GM19043 (cell line): ENCODE data around the gene TBX4.

Experiments
- ATAC-seq: cut with Tn5 transposase; IDR thresholded peaks from one replicate; pipeline ENCODE4 v1.9.1; 2021; ENCODE audit warnings: low read depth; ENCODE audit not compliant: unreplicated experiment

The TBX4 gene

GRCh38 chr17:61451538-61452300, 503 bp upstream of the TBX4 start:
- ATAC-seq: no peak

GRCh38 chr17:61453566-61454380, 1.6 kb downstream of the TBX4 start:
- no peak for ATAC-seq

- no peak for ATAC-seq
These were observed 2.4 kb downstream of the TBX4 start for GRCh38 chr17:61454381-61455323.

DNA sequence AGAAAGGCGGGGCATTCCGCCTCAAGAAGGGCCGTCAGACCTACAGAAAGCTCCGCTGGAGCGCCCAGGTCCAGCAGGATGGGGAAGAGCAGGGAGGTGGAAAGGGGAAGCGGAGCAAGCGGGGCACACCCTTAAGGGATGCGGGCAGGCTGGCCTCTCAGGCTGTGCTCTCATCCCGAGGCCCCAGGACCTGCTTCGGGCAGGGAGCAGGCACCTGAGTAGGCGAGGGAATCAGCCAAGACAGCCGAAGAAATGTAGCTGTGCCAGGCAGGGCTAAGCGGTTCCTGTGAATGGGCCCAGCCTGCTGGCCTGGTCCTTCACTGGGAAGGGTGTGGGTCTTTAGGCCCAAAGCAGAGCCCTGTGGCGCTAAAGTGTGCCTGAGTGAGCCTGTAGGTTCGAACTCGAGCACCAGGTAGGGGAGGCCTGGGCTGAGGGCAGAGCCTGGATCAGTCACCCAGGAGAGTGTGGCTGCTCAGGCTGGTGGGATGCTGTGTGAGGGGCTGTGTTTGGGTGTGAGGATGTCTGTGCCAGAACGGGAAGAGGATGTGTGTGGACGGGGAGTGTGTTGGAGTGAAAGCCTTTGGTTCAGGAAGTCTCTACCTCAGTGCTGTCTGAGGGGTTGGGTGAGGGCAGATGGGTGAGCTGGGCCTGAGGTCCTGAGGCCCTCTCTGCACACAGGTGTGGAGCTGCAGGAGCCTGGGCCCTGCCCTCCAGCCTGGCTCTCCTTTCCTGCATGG, 3.3 kb downstream of the TBX4 start:
- ATAC-seq: no peak

DNA sequence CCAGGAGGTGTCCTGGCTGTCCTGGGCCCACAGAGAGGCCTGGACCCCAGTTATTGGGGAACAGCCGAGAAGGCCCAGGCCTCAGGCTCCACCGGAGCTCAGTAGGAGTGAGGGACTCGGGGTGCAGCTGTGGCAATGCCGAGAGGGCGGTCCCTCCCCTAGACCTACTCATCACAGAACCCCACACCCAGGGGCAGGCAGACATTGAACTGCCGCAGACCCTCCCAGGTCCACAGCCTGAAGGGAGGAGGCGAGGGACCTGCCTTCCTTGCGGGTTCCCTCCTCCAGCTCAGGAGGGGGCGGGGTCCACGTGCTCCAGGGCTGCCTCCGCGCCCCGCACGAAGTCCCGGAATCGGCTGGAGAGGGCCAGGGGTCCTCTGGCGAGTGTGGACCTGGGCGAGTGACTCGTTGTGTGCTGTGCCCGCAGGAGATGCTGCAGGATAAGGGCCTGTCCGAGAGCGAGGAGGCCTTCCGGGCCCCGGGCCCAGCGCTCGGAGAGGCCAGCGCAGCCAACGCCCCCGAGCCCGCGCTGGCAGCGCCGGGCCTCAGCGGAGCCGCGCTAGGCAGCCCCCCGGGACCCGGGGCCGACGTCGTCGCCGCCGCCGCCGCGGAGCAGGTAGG, 3.9 kb downstream of the TBX4 start:
- ATAC-seq: no peak

DNA sequence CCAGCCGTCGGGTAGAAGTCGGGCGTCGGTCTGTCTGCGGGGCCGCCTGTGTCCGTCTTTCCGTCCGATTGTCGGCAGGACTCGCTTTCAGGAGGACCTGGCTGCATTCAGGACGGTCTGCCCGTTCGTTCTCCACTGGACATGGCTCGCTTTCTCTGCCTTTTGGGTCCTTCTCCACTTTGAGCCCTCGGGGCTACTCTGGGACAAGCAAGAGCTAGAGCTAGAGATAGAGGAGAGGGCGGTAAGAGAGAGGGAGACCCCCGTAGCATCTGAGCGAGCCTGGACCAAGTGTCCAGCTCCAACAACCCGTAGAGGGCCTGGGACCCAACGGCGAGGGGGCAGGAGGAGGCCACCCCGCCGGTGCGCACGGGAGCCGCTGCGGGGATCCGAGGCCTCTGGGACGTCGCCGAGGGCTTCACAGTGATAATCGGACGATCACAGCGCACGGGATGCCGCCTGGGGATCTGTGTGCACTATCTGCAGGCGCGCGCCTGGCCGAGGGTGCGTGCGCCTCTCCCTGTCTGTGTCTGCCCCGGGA, 4.5 kb downstream of the TBX4 start:
- no peak for ATAC-seq

DNA sequence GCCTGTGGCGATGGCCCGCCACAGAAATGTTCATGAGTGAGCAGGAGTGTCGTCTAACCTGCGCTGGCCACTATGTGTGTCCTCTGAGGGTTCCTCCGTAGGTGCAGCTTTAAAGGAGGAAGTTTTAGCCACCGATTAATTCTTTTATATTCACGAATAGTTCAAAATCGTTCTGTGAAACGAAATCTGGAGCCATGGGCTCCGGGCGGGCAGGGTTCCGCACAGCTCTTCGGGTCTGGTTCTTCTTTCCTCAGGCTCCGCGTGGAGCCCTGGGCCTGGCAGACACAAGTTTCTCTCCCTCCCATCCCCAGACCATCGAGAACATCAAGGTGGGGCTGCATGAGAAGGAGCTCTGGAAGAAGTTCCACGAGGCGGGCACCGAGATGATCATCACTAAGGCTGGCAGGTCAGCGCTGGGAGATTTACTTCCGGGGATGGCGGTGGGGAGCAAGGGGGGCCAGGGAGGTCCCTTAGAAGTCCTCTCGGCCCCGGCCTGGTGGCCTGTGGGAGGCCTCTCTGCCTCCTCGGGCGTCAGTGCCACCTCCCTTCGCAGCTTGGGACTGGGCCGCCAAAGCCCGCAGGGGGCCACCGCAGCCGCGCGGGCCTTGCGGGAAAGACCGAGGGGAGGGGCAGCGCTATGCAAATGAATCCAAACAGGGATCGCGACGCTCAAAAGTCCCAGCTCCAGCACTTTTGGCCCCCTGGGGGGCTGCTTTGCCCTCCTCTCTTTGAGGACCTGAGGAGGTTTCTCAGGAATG, 5.2 kb downstream of the TBX4 start:
- ATAC-seq: no peak

DNA sequence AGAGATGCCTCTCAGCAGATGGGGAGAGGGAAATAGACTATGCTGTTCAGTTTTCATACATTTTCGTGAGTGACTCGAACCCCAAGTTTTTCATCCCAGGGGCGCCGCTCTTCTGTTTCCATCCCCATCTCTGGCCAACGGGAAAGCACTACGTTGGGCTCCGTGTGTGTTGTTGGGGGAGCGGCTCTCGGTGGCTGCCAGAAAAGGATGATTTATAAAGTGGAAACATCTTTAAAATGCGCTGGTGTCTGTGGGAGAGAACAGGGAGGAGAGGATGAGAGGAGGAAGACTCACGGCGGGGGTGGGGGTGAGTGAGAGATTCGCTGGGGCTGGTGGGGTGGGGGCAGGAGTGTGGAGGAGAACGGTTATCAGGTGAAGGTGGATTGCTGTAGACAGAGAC, 5.8 kb downstream of the TBX4 start:
- ATAC-seq: no peak

DNA sequence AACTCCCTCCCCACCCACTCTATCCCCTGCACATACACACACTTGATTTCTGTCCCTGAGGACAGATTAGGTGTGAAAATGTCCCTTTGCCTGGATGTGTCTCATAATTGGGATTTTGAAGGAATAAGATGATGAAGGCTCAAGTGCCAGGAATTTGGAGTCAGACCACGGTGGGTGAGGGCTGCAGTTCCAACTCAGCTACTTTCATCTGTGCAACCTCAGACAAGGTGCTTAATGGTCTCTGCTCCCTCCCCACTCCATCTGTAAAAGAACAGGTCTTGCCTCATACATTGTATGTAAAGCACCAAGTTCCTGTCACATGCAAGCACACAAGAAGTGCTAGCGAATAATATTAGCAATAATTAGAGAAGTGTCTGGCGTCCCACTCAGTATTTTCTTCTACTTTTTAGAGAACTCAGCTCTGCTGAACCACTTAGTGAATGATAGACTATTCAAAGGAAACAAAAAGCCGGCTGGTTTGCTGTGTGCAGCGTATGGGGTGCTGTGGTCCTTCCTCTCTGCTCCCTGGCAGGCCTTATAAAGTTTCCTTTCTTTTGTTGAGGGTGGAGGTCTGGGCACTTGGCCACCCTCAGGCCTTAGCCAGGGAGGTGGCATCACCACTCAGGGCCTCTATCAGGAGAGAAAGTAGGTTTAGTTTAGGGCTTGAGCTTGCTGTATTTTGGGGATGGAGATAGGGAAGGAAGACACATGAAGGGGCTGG, 6.4 kb downstream of the TBX4 start:
- no peak for ATAC-seq

GRCh38 chr17:61459142-61459809, 7.1 kb downstream of the TBX4 start:
- no peak for ATAC-seq

DNA sequence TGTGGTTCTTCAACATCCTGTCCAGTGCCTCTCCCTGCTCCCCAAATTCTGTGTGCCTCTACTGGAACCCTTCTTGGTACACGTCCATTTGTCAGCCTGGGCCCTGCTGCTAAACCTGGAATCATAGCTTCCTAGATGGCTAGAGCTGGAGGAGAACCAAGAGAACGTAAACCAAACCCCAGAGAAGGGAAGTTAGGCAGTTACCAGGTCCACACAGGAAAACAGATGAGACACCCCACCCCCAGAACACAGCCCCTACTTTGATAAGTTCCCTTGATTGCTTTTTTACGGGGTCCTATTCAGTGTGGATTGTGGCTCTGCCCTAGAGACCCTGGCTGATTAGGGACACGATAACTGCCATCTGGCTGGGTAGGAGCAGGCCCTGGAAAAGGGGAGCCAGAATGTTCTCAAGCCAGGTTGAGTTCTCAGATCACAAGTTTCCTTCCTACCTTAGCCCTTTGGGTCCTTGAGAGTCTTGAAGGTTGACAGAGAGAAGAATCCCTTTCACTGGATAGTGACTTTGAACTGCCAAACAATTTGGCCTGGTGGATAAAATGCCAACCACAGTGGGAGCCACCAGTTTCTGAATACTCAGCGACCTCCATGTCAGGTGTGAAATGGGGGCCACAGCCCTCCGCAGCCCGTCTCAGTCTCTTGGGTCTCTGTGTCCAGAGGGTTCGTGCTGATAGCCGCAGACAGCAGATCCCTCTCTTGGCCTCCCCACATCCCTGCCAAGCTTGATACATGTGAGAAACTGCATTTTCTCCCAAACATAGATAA, 7.9 kb downstream of the TBX4 start:
- ATAC-seq: no peak

GRCh38 chr17:61460796-61461585, 8.8 kb downstream of the TBX4 start:
- ATAC-seq: no peak

GRCh38 chr17:61461586-61461966, 9.4 kb downstream of the TBX4 start:
- no peak for ATAC-seq

- no peak for ATAC-seq
These were observed 9.9 kb downstream of the TBX4 start for GRCh38 chr17:61461967-61462718.

DNA sequence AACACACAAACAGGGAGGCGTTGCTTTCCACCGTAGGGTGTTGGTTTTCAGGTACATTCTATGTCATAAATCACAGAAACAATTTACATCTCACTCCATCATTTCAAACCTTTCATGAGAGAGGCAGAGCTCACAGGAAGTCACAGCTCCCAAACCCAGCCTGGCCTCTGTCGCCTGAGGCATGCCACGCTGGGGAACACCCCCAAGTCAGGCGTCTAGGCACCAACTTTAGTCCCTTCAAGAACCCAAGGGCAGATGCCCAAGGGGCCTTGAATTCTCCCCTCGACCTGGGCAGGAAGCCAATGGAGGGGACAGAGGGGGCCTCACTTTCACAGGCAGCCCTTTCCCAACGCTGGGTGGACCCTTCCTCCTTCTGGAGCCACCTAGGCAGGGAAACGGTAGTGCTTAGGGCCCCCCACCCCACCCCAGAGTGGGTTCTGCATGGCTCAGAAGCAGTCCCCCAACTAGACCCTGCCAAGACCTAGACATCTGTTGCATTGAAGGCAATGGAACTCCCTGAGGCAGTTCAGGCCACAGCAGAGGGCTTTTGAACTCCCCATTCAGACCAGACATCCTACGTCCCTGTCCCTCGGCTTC, 10.6 kb downstream of the TBX4 start:
- ATAC-seq: no peak
